WTC11 (cell line): ENCODE measurements around the gene RPTOR. TPM values are rescaled to one million over a fixed set of nuclear protein-coding genes. Genes with fewer than 3 reads are reported as not detected.

ENCODE experiments used
- ATAC-seq: fragments of 200-7000 bp; cut with Tn5 transposase; 2 replicates; pipeline ENCODE4 v1.10.0; 2021; ENCODE audit warnings: mild to moderate bottlenecking, moderate library complexity
- CTCF ChIA-PET: fragments of 300-600 bp; sonication (Branson Sonifier 250); formaldehyde crosslinking; loops from one replicate; lab custom pipeline; 2021; ENCODE audit warnings: antibody characterized with exemption; lab: Charles Lee
- POLR2A ChIA-PET: fragments of 350-600 bp; sonication (Branson Sonifier 250); formaldehyde crosslinking; loops from one replicate; lab custom pipeline; 2021; ENCODE audit warnings: antibody characterized with exemption; lab: Charles Lee
- DNase-seq: peaks from one replicate; pipeline ENCODE4 v3.0.0; 2021; ENCODE audit warnings: low spot score
- H3K27ac Mint-ChIP-seq: 2 replicates; pipeline ENCODE4 v1.8.0; 2021; ENCODE audit warnings: mixed read lengths
- H3K27me3 Mint-ChIP-seq: 2 replicates; pipeline ENCODE4 v1.8.0; 2021; ENCODE audit warnings: low read depth, mild to moderate bottlenecking, moderate library complexity, mixed read lengths
- H3K36me3 Mint-ChIP-seq: 2 replicates; pipeline ENCODE4 v1.8.0; 2021; ENCODE audit warnings: mixed read lengths
- H3K4me1 Mint-ChIP-seq: 2 replicates; pipeline ENCODE4 v1.8.0; 2022; ENCODE audit warnings: mixed read lengths
- H3K4me3 Mint-ChIP-seq: 2 replicates; pipeline ENCODE4 v1.8.0; 2021; ENCODE audit warnings: mild to moderate bottlenecking, moderate library complexity, mixed read lengths
- H3K9me3 Mint-ChIP-seq: 2 replicates; pipeline ENCODE4 v1.8.0; 2021; ENCODE audit warnings: mixed read lengths
- ARID4B ChIP-seq: sonication (generic); formaldehyde crosslinking; IDR thresholded peaks from 2 replicates; pipeline ENCODE4 v1.8.0; 2023; ENCODE audit warnings: missing genetic modification reagents, mild to moderate bottlenecking, borderline replicate concordance
- ATF3 ChIP-seq: sonication (generic); formaldehyde crosslinking; conservative IDR thresholded peaks from 2 replicates; pipeline ENCODE4 v1.8.1; 2022; ENCODE audit warnings: mild to moderate bottlenecking, missing genetic modification reagents
- CDX4 ChIP-seq: fragments of 250-450 bp; sonication (Bioruptor Pico); IDR thresholded peaks from 2 replicates; pipeline ENCODE4 v1.9.0; 2021; ENCODE audit warnings: moderate library complexity, mild to moderate bottlenecking, inconsistent platforms, borderline replicate concordance
- E2F1 ChIP-seq: sonication (generic); formaldehyde crosslinking; IDR thresholded peaks from 2 replicates; pipeline ENCODE4 v1.8.0; 2022; ENCODE audit warnings: mild to moderate bottlenecking, missing genetic modification reagents
- ELF4 ChIP-seq: sonication (generic); formaldehyde crosslinking; IDR thresholded peaks from 2 replicates; pipeline ENCODE4 v1.8.1; 2022; ENCODE audit warnings: low read depth, mild to moderate bottlenecking, moderate library complexity, missing genetic modification reagents
- FOXJ3 ChIP-seq: sonication (generic); formaldehyde crosslinking; IDR thresholded peaks from 2 replicates; pipeline ENCODE4 v1.9.0; 2021; ENCODE audit warnings: missing genetic modification reagents, mild to moderate bottlenecking, borderline replicate concordance
- GABPB1 ChIP-seq: sonication (generic); formaldehyde crosslinking; IDR thresholded peaks from 2 replicates; pipeline ENCODE4 v1.8.1; 2023; ENCODE audit warnings: mild to moderate bottlenecking, missing genetic modification reagents
- GTF2I ChIP-seq: fragments of 250-450 bp; sonication (Bioruptor Pico); conservative IDR thresholded peaks from 2 replicates; pipeline ENCODE4 v1.4.0; 2021; ENCODE audit warnings: mild to moderate bottlenecking
- NFE2L1 ChIP-seq: sonication (generic); formaldehyde crosslinking; IDR thresholded peaks from 2 replicates; pipeline ENCODE4 v1.8.1; 2023; ENCODE audit warnings: missing genetic modification reagents
- NR3C1 ChIP-seq: sonication (generic); formaldehyde crosslinking; conservative IDR thresholded peaks from 2 replicates; pipeline ENCODE4 v1.8.1; 2023; ENCODE audit warnings: low read depth, mild to moderate bottlenecking, missing genetic modification reagents
- SOX15 ChIP-seq: fragments of 250-450 bp; sonication (Bioruptor Pico); IDR thresholded peaks from 2 replicates; pipeline ENCODE4 v1.9.0; 2021; ENCODE audit warnings: mild to moderate bottlenecking
- SP1 ChIP-seq: sonication (generic); formaldehyde crosslinking; conservative IDR thresholded peaks from 2 replicates; pipeline ENCODE4 v1.8.1; 2022; ENCODE audit warnings: missing genetic modification reagents
- STAT6 ChIP-seq: sonication (generic); formaldehyde crosslinking; conservative IDR thresholded peaks from 2 replicates; pipeline ENCODE4 v1.8.1; 2023; ENCODE audit warnings: mild to moderate bottlenecking, low read depth, missing genetic modification reagents, moderate library complexity
- ZNF232 ChIP-seq: sonication (generic); formaldehyde crosslinking; IDR thresholded peaks from 2 replicates; pipeline ENCODE4 v1.8.0; 2022; ENCODE audit warnings: mild to moderate bottlenecking, missing genetic modification reagents
- ZNF396 ChIP-seq: fragments of 250-450 bp; sonication (Bioruptor Pico); IDR thresholded peaks from 2 replicates; pipeline ENCODE4 v1.8.0; 2021; ENCODE audit warnings: mild to moderate bottlenecking, moderate library complexity, borderline replicate concordance
- ZNF671 ChIP-seq: fragments of 250-450 bp; sonication (Bioruptor Pico); IDR thresholded peaks from 2 replicates; pipeline ENCODE4 v1.8.0; 2021; ENCODE audit warnings: mild to moderate bottlenecking
- total RNA-seq: library from RNA; stranded (reverse); gene quantifications from 3 replicates; pipeline ENCODE4 v1.2.3, GENCODE V29; 2021

The RPTOR gene
- total RNA-seq, 1 experiment from 2014 or later, result 41.0 TPM

- no peak for TF ChIP-seq ARID4B (CRISPR knock-in tag)
- TF ChIP-seq ZNF232, result no peak
- TF ChIP-seq, all 79 proteins: peak for 0
Measured at GRCh38 chr17:80829166-80829813, 284.7 kb downstream of the RPTOR start (continued).

GRCh38 chr17:80830020-80830780 is 285.6 kb downstream of the RPTOR start:
- H3K4me3 Mint-ChIP-seq, result no peak overlapping the region

GRCh38 chr17:80831491-80831890 is 286.9 kb downstream of the RPTOR start:
- no peak for DNase-seq
- Mint-ChIP-seq H3K27me3 (no peaks in the 10 kb centered on the region), H3K4me1 (peaks cover 50% of the 10 kb centered on the region), H3K9me3 (no peaks in the 10 kb centered on the region), H3K4me3 (no peak overlapping the region), H3K27ac (peak overlapping the region; percentile 81), H3K36me3 (no peaks in the 10 kb centered on the region)
- TF ChIP-seq ELF4 (CRISPR knock-in tag), result no peak
- TF ChIP-seq STAT6 (CRISPR knock-in tag), result no peak
- no peak for TF ChIP-seq FOXJ3 (CRISPR knock-in tag)
- TF ChIP-seq NFE2L1 (CRISPR knock-in tag), result no peak
- no peak for TF ChIP-seq SOX15 (CRISPR knock-in tag)
- TF ChIP-seq ZNF396, result no peak
- TF ChIP-seq NR3C1 (CRISPR knock-in tag), result no peak
- no peak for TF ChIP-seq ZNF671 (CRISPR knock-in tag)
- TF ChIP-seq GTF2I, result no peak
- TF ChIP-seq GABPB1, result no peak
- no peak for TF ChIP-seq ZNF232
- no peak for TF ChIP-seq E2F1 (CRISPR knock-in tag)
- no peak for ATAC-seq
- POLR2A ChIA-PET, result interaction anchor here (0.5 kb wide), 1 partner anchor 295 kb away, joined by 3 read pairs; no protein-coding TSS in a partner anchor
- CTCF ChIA-PET, result interaction anchor here (0.9 to 2.1 kb wide), 2 partner anchors 23 to 28 kb away, joined by 3 to 8 read pairs; no protein-coding TSS in a partner anchor

More at GRCh38 chr17:80830020-80830780, 285.6 kb downstream of the RPTOR start:
- Mint-ChIP-seq H3K9me3 (no peaks in the 10 kb centered on the region), H3K4me1 (peaks cover 50% of the 10 kb centered on the region), H3K27me3 (no peaks in the 10 kb centered on the region), H3K36me3 (no peaks in the 10 kb centered on the region), H3K27ac (no peak overlapping the region)
- ChIA-PET CTCF (no interaction called here), POLR2A (no interaction called here)
- TF ChIP-seq ATF3 (CRISPR knock-in tag) (no peak), CDX4 (CRISPR knock-in tag) (no peak), SP1 (no peak)
- DNase-seq, result no peak
- no peak for ATAC-seq
